K562 (cell line): ENCODE measurements around the gene PLEKHG4B. TPM values are rescaled to one million over a fixed set of nuclear protein-coding genes. Genes with fewer than 3 reads are reported as not detected.

Experiments used
- ATAC-seq: fragments of 200-7000 bp; cut with Tn5 transposase; 3 replicates; pipeline ENCODE4 v1.9.1; 2020; ENCODE audit warnings: moderate library complexity
- BruUV-seq: library from RNA; stranded (reverse); fragments of 400-500 nt; replicated peaks from 2 replicates; lab custom pipeline; 2021; lab: Mats Ljungman, UMichigan
- CTCF ChIA-PET: fragments of 300-600 bp; formaldehyde crosslinking; extraction: SDS; loops from one replicate; lab custom pipeline; 2021; ENCODE audit warnings: low intra/inter-chr PET ratio; lab: Yijun Ruan, JAX
- POLR2A ChIA-PET: fragments of 300-600, 350-650 bp; sonication (Branson Sonifier 250); formaldehyde crosslinking; extraction: SDS; loops from one replicate; lab custom pipeline; 2021; ENCODE audit warnings: antibody characterized with exemption, inconsistent platforms; lab: Yijun Ruan, JAX
- DNase-seq, 4 experiments: peaks; one replicate each; pipeline versions ENCODE4 v3.0.0 to v3.0.0-alpha.2; 2011 to 2018; ENCODE audit warnings: low spot score in 3 of 4, mixed read lengths in 3 of 4; ENCODE audit errors: extremely low read depth in 1 of 4
- FAIRE-seq: peaks from 2 replicates; lab custom pipeline; 2011; peaks lifted over from hg19 to GRCh38; lab: Jason Lieb, UNC
- H2AFZ ChIP-seq: 2 replicates; pipeline ENCODE4 v1.6.0; 2011; ENCODE audit warnings: low read depth, low read length, control low read depth, inconsistent platforms
- H3K27ac ChIP-seq: fragments of 200-600 bp; 3 replicates; pipeline ENCODE4 v1.8.0; 2011; ENCODE audit warnings: low read depth, mild to moderate bottlenecking, control low read depth, inconsistent platforms, low read length, moderate library complexity, mixed read lengths; ENCODE audit errors: extremely low read depth
- H3K27me3 ChIP-seq, 2 experiments: fragments of 300-600 bp in 1 of 2; 2 replicates in 1 of 2; 3 replicates in 1 of 2; pipeline versions ENCODE4 v1.6.0 to v1.8.0; 2011; ENCODE audit warnings: inconsistent platforms in 2 of 2, low read length in 2 of 2, mild to moderate bottlenecking in 1 of 2, mixed read lengths in 1 of 2, moderate library complexity in 1 of 2; ENCODE audit not compliant: control insufficient read depth in 2 of 2, insufficient read depth in 2 of 2
- H3K36me3 ChIP-seq: fragments of 300-600 bp; 3 replicates; pipeline ENCODE4 v1.8.0; 2011; ENCODE audit warnings: mild to moderate bottlenecking, low read length, inconsistent platforms; ENCODE audit not compliant: control insufficient read depth, insufficient read depth
- H3K4me1 ChIP-seq, 2 experiments: fragments of 200-600 bp in 1 of 2; replicated peaks in 1 of 2; 2 replicates in 1 of 2; 3 replicates in 1 of 2; pipeline versions ENCODE4 v1.5.1 to v1.8.0; 2011; ENCODE audit warnings: inconsistent platforms in 2 of 2, low read length in 2 of 2, mild to moderate bottlenecking in 1 of 2, mixed read lengths in 1 of 2, moderate library complexity in 1 of 2; ENCODE audit not compliant: control insufficient read depth in 2 of 2, insufficient read depth in 2 of 2
- H3K4me2 ChIP-seq: 2 replicates; pipeline ENCODE4 v1.6.1; 2011; ENCODE audit warnings: low read length, control low read depth, inconsistent platforms, mixed read lengths; ENCODE audit not compliant: insufficient read depth
- H3K4me3 ChIP-seq: fragments of 200-600 bp; sonication (generic), shearing (Covaris generic); 2 replicates; pipeline ENCODE4 v1.5.1; 2016; ENCODE audit warnings: control low read depth, inconsistent platforms
- H3K79me2 ChIP-seq: fragments of 200-600 bp; 3 replicates; pipeline ENCODE4 v1.8.0; 2011; ENCODE audit warnings: low read length, inconsistent platforms; ENCODE audit not compliant: control insufficient read depth, insufficient read depth
- H3K9ac ChIP-seq, 2 experiments: 2 replicates each; pipeline versions ENCODE4 v1.6.0 to v1.6.1; 2011; ENCODE audit warnings: low read depth in 2 of 2, low read length in 2 of 2, control low read depth in 1 of 2, inconsistent platforms in 1 of 2, mild to moderate bottlenecking in 1 of 2, mixed read lengths in 1 of 2; ENCODE audit not compliant: insufficient read depth in 1 of 2
- H3K9me1 ChIP-seq: one replicate; pipeline ENCODE4 v1.6.0; 2011; ENCODE audit warnings: inconsistent platforms, mild to moderate bottlenecking, low read length, moderate library complexity; ENCODE audit not compliant: control insufficient read depth, insufficient read depth
- H3K9me3 ChIP-seq: replicated peaks from 2 replicates; pipeline ENCODE4 v1.5.1; 2011; ENCODE audit warnings: low read depth, low read length, inconsistent platforms; ENCODE audit not compliant: control insufficient read depth, insufficient read depth
- H4K20me1 ChIP-seq: replicated peaks from 2 replicates; pipeline ENCODE4 v1.6.1; 2011; ENCODE audit warnings: low read length, inconsistent platforms, mixed read lengths; ENCODE audit not compliant: control insufficient read depth, insufficient read depth
- CCAR2 ChIP-seq: fragments of 200-400 bp; formaldehyde crosslinking; IDR thresholded peaks from 2 replicates; pipeline ENCODE4 v1.6.1; 2017; ENCODE audit warnings: mild to moderate bottlenecking, low read depth, low read length
- CCNT2 ChIP-seq: IDR thresholded peaks from 2 replicates; pipeline ENCODE4 v1.6.1; 2011; ENCODE audit warnings: borderline replicate concordance, low read depth, mild to moderate bottlenecking, moderate library complexity, mixed read lengths, low read length; ENCODE audit not compliant: insufficient read length; ENCODE audit errors: extremely low read depth
- COPS2 ChIP-seq: fragments of 450-650 bp; conservative IDR thresholded peaks from 2 replicates; pipeline ENCODE4 v1.6.1; 2016; ENCODE audit warnings: mild to moderate bottlenecking, moderate library complexity
- MTF1 ChIP-seq: fragments of 250-450 bp; sonication (Bioruptor Pico); IDR thresholded peaks from 2 replicates; pipeline ENCODE4 v1.9.0; 2021; ENCODE audit warnings: moderate library complexity, mild to moderate bottlenecking, inconsistent platforms, borderline replicate concordance
- ZEB2 ChIP-seq: fragments of 450-650 bp; IDR thresholded peaks from 2 replicates; pipeline ENCODE4 v1.6.1; 2016
- WGBS: fragments of 100-300 bp; shearing (Covaris generic); methylation state at CpG from one replicate; pipeline ENCODE4 v1.1.6; 2016; ENCODE audit warnings: low coverage, mixed read lengths; ENCODE audit not compliant: insufficient coverage; ENCODE audit errors: missing lambda C conversion rate; 5-methylcytosine and 5-hydroxymethylcytosine counted together
- in situ Hi-C: fragments of 300-500 bp; cut with MboI; formaldehyde crosslinking; loops from 4 replicates; pipeline ENCODE4 v1.15.0; 2018; ENCODE audit warnings: inconsistent platforms, mixed read lengths
- intact Hi-C: fragments of 100-400 bp; cut with micrococcal nuclease; formaldehyde crosslinking; loops from 2 replicates; pipeline ENCODE4 v1.14.2; 2022
- polyA plus RNA-seq, 8 experiments: library from polyadenylated mRNA; depleted of rRNA in 4 of 8; stranded (reverse) in 5 of 8; unstranded in 3 of 8; fragments of >200 nt; fragmentation: Nextera tagmentation in 2 of 8; fragmentation: Illumina TruSeq in 1 of 8; extraction: Ambion mirVana in 2 of 8; extraction: Trizol in 1 of 8; gene quantifications; 2 replicates each; pipeline versions ENCODE4 v1.2.1 to v1.2.3, GENCODE V29; 2011 to 2014; ENCODE audit warnings: inconsistent platforms in 1 of 8, missing spikeins in 1 of 8
- total RNA-seq, 7 experiments: library from RNA; depleted of rRNA in 6 of 7; stranded (reverse); fragments of >200 nt in 6 of 7; fragmentation: Illumina TruSeq in 2 of 7; extraction: Trizol in 2 of 7; gene quantifications; 2 replicates each; pipeline versions ENCODE4 v1.2.1 to v1.2.3, GENCODE V29; 2011 to 2021; ENCODE audit warnings: low replicate concordance in 1 of 7

The PLEKHG4B gene
- total and polyA plus RNA-seq, 9 of the 15 experiments (the other 6 are each of a cell fraction or from before 2014, with no cell fraction given), result 0.02 TPM; not detected in 8

- Histone ChIP-seq H3K79me2 (no peaks in the 10 kb centered on the region), H2AFZ (no peak overlapping the region), H3K27ac (no peak overlapping the region), H3K4me2 (no peak overlapping the region), H3K9me3 (no peaks in the 10 kb centered on the region), H3K4me1 (no peaks in the 10 kb centered on the region), H3K27me3 (peaks cover 32 to 56% of the 10 kb centered on the region in 2 experiments), H4K20me1 (0 out of 2 replicates have a peak, but pooled peaks cover 10% of the 10 kb centered on the region), H3K36me3 (no peaks in the 10 kb centered on the region), H3K4me3 (no peak overlapping the region), H3K9me1 (no peaks in the 10 kb centered on the region), H3K9ac (no peak overlapping the region)
- no peak for DNase-seq
- WGBS, result 1% methylated on average over 15 of the region's 15 CpGs
- TF ChIP-seq MTF1 (CRISPR knock-in tag) (no peak), CCAR2 (no peak), ZEB2 (no peak), CCNT2 (no peak), COPS2 (no peak)
- intact Hi-C loops, result no loop called here
- ChIA-PET POLR2A (no interaction called here), CTCF (no interaction called here)
- FAIRE-seq, result no peak
- ATAC-seq, result peak; percentile 33; the same call in 2 of the 3 replicates
- in situ Hi-C loops, result no loop called here
- BruUV-seq, result no TSS peak
These were observed 1.4 kb downstream of the PLEKHG4B start for GRCh38 chr5:93221-93980.
